ENCODE results near the gene B2M. TPM values are rescaled to one million over a fixed set of nuclear protein-coding genes. Genes with fewer than 3 reads are reported as not detected.

B2M gene
- total and polyA plus RNA-seq, 2 of the 8 experiments (the other 6 are each of a cell fraction or from before 2014, with no cell fraction given): 78.9 to 907 TPM

- TF ChIP-seq CEBPB (IDR thresholded peaks at IDR 0.05; ENCODE audit: low read depth, low read length) (no peak), SAP30 (IDR thresholded peaks at IDR 0.05; ENCODE audit: insufficient read depth, insufficient replicate concordance, low read length) (no peak), YY1 (IDR thresholded peaks at IDR 0.05; ENCODE audit: low read depth, low read length) (no peak), NRF1 (IDR thresholded peaks at IDR 0.05; ENCODE audit: low read depth, low read length) (no peak), RFX5 (IDR thresholded peaks at IDR 0.05; ENCODE audit: borderline replicate concordance, low read depth, low read length) (no peak), ASH2L (IDR thresholded peaks at IDR 0.05; ENCODE audit: low read length) (no peak), NANOG (IDR thresholded peaks at IDR 0.05; ENCODE audit: insufficient read depth, low read depth, low read length, poor library complexity, severe bottlenecking) (no peak), JUND (IDR thresholded peaks at IDR 0.05; ENCODE audit: low read length) (0 out of 2 replicates have a peak, but pooled peaks have one; percentile 64), SRF (IDR thresholded peaks at IDR 0.05; ENCODE audit: low read depth, low read length) (no peak), ZNF274 (IDR thresholded peaks at IDR 0.05; ENCODE audit: borderline replicate concordance, extremely low read depth, low read length) (no peak), SIN3A (conservative IDR thresholded peaks at IDR 0.05 in 1 of 2, IDR thresholded peaks at IDR 0.05 in 1 of 2; ENCODE audit: low read depth in 1 of 2, low read length in 2 of 2) (no peak), CTCF (IDR thresholded peaks at IDR 0.05; ENCODE audit: control extremely low read depth in 1 of 3, insufficient read depth in 1 of 3, low read depth in 1 of 3, low read length in 3 of 3) (peak in 1 of 3 experiments; percentile 23; a peak in 1 of 4 replicates), JUN (IDR thresholded peaks at IDR 0.05; ENCODE audit: low read depth, low read length) (no peak), CBX8 (IDR thresholded peaks at IDR 0.05; ENCODE audit: borderline replicate concordance, low read depth, low read length) (no peak), CHD1 (IDR thresholded peaks at IDR 0.05; ENCODE audit: low read depth, low read length) (no peak), SIRT6 (IDR thresholded peaks at IDR 0.05; ENCODE audit: low read length) (no peak), POU5F1 (IDR thresholded peaks at IDR 0.05; ENCODE audit: low read depth, low read length) (no peak), PHF8 (conservative IDR thresholded peaks at IDR 0.05; ENCODE audit: low read depth, low read length) (no peak), HDAC2 (IDR thresholded peaks at IDR 0.05; ENCODE audit: borderline replicate concordance in 1 of 2, low read depth in 2 of 2, low read length in 2 of 2) (no peak), FOSL1 (IDR thresholded peaks at IDR 0.05; ENCODE audit: insufficient read depth, low read depth, low read length) (no peak), SP2 (IDR thresholded peaks at IDR 0.05; ENCODE audit: low read length) (no peak)
Measured at GRCh38 chr15:44726568-44727484, 15.5 kb downstream of the B2M start (continued).

All from H1 (cell line).